GM18867 (cell line): ENCODE data around the gene ABCC6.
"Not testable (repeated sequence)": the region's sequence is repeated elsewhere in the genome, so short reads cannot be mapped to it uniquely, and the experiment has no call there.

ENCODE experiments used
- ATAC-seq: cut with Tn5 transposase; IDR thresholded peaks from one replicate; pipeline ENCODE4 v1.9.1; 2021; ENCODE audit warnings: mild to moderate bottlenecking, moderate library complexity; ENCODE audit not compliant: unreplicated experiment

The ABCC6 gene

GRCh38 chr16:16223662-16224241 lies 458 bp upstream of the ABCC6 start:
- ATAC-seq, result not testable (repeated sequence)

GRCh38 chr16:16221382-16221781 lies 1.9 kb downstream of the ABCC6 start:
- not testable (repeated sequence) for ATAC-seq

- not testable (repeated sequence) for ATAC-seq
Observed at GRCh38 chr16:16220449-16220848, 2.8 kb downstream of the ABCC6 start.

- ATAC-seq, result not testable (repeated sequence)
Observed at GRCh38 chr16:16218787-16219186, 4.5 kb downstream of the ABCC6 start.

- not testable (repeated sequence) for ATAC-seq
Observed at GRCh38 chr16:16218349-16218748, 4.9 kb downstream of the ABCC6 start.

GRCh38 chr16:16213863-16214293 lies 9.4 kb downstream of the ABCC6 start:
- ATAC-seq, result not testable (repeated sequence)

GRCh38 chr16:16211404-16211803 lies 11.9 kb downstream of the ABCC6 start:
- not testable (repeated sequence) for ATAC-seq

GRCh38 chr16:16208461-16208860 lies 14.8 kb downstream of the ABCC6 start:
- ATAC-seq, result not testable (repeated sequence)

GRCh38 chr16:16207787-16208334 lies 15.4 kb downstream of the ABCC6 start:
- ATAC-seq, result not testable (repeated sequence)

- not testable (repeated sequence) for ATAC-seq
Observed at GRCh38 chr16:16207097-16207786, 16.1 kb downstream of the ABCC6 start.

- ATAC-seq, result not testable (repeated sequence)
Observed at GRCh38 chr16:16205864-16206263, 17.4 kb downstream of the ABCC6 start.

GRCh38 chr16:16204552-16204951 lies 18.7 kb downstream of the ABCC6 start:
- ATAC-seq, result not testable (repeated sequence)

GRCh38 chr16:16203494-16203893 lies 19.8 kb downstream of the ABCC6 start:
- not testable (repeated sequence) for ATAC-seq

GRCh38 chr16:16202400-16203143 lies 20.7 kb downstream of the ABCC6 start:
- not testable (repeated sequence) for ATAC-seq

GRCh38 chr16:16201880-16202279 lies 21.4 kb downstream of the ABCC6 start:
- not testable (repeated sequence) for ATAC-seq

- not testable (repeated sequence) for ATAC-seq
Observed at GRCh38 chr16:16200391-16200790, 22.9 kb downstream of the ABCC6 start.

- not testable (repeated sequence) for ATAC-seq
Observed at GRCh38 chr16:16199428-16199827, 23.9 kb downstream of the ABCC6 start.

- ATAC-seq, result no peak
Observed at GRCh38 chr16:16197966-16198365, 25.3 kb downstream of the ABCC6 start.

GRCh38 chr16:16197331-16197730 lies 26.0 kb downstream of the ABCC6 start:
- no peak for ATAC-seq

- no peak for ATAC-seq
Observed at GRCh38 chr16:16196099-16196498, 27.2 kb downstream of the ABCC6 start.

GRCh38 chr16:16191493-16192167 lies 31.7 kb downstream of the ABCC6 start:
- ATAC-seq, result no peak
